Activated CD4-positive, alpha-beta T cell treated with anti-CD3 and anti-CD28 coated beads for 1 hour (primary cell): ENCODE data around the gene TMEM121.
A peak's percentile ranks its signal among the peaks of the same experiment; 100 is the strongest.

Source experiments
- DNase-seq: peaks from one replicate; pipeline ENCODE4 v3.0.0-alpha.2; 2020

TMEM121 gene

DNA sequence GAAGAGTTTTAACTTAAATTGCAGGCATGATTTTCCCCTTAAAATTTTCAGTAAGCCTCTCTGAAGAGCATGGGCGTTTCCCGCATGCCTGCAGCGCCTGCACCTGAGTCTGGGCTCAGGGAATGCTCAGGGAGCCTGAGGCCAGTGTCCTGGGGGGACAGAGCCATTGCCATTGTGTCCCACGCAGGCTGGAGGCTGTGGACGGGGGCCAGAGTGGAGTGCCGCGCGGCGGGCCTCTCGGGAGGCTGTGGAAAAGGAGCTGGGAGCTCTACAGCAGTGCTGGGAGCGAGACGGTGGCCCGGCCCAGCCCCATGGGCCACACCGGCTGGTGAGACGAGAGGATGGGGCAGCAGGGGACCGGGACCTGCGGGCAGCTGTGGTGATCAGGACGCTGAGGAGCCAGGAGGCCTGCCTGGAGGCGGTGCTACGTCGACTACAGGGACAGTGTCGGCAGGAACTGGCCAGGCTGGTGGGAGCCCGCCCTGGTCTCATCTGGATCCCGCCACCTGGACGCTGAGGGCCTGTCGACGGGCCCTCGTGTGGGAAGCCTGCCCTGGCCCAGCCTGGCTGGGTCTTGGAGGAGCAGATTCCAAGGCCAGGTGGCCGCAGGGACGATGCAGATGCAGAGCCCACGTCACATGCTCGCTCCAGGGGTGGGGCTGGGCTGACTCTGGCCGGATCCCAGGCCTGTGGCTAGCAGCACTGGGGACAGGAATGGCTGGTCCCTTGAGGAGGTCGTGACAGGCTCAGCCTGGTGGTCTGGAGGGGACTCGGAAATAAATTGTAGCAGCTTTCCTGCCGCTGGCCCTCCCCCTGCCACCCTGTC, 27.7 kb upstream of the TMEM121 start:
- DNase-seq, result no peak

DNA sequence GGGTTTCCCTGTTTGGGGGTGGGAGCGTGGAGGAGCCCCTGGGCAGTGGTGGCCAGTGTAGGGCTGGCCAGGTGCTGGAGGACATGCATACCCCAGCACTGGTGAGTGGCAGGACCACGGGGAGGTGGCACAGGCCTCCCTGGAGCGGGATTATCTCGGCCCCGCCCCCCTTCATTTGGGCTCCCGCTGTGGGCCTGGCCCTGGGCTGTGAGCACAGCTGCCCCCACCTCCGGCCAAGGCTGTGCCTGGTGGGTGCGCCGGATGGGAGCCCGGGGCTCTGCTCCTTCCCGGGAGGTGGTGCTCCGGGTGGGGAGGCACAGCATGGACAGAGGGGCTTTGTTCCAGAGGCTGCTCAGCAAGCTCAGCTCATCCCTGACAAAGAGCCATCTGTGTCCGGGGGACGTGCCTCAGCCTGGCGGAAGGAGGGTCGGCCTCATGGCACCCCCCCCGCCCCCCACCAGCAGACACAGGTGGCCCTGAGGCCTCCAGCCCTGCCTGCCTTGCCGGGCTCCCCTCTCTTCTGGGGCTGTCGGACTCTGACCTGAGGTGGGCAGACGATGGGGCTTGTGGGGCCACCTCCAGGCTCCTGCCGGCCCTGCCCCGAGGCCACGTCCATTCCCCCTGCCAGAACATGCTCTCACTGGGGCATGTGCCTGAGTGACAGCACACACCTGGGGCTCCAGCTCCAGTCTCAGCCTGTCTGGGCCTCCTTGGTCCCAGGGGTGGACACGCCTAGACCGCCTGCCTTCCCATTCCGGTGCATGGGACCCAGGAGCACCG, 26.9 kb upstream of the TMEM121 start:
- DNase-seq, result no peak

- no peak for DNase-seq
Measured at GRCh38 chr14:105500036-105500725, 26.2 kb upstream of the TMEM121 start.

- no peak for DNase-seq
Measured at GRCh38 chr14:105500726-105501101, 25.7 kb upstream of the TMEM121 start.

DNA sequence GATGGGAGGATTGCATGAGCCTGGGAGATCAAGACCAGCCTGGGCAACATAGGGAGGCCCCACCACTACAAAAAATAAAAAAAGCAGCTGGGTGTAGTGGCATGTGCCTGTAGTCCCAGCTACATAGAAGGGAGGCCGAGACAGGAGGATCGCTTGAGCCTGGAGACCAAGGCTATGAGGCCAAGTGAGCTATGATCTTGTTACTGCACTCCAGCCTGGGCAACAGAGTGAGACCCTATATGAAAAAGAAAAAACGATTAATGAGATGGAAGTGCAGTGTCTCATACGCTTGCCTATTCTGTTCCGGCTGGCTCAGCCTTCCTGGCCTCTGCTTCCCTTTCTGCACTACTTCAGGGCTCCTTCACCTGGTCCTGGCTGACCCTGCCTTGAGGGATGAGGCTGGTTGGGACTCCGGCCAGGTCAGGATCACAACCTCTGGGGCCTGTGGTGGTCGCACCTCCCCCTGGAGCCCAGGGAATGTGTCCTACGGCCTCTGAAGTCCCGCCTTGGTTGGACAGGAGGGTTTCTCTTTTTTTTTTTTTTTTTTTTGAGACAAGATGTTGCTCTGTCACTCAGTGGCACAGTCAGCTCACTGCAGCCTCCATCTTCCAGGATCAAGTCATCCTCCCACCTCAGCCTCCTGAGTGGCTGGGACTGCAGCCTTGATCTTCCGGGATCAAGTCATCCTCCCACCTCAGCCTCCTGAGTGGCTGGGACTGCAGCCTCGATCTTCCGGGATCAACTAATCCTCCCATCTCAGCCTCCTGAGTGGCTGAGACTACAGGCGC, 24.7 kb upstream of the TMEM121 start:
- no peak for DNase-seq

DNA sequence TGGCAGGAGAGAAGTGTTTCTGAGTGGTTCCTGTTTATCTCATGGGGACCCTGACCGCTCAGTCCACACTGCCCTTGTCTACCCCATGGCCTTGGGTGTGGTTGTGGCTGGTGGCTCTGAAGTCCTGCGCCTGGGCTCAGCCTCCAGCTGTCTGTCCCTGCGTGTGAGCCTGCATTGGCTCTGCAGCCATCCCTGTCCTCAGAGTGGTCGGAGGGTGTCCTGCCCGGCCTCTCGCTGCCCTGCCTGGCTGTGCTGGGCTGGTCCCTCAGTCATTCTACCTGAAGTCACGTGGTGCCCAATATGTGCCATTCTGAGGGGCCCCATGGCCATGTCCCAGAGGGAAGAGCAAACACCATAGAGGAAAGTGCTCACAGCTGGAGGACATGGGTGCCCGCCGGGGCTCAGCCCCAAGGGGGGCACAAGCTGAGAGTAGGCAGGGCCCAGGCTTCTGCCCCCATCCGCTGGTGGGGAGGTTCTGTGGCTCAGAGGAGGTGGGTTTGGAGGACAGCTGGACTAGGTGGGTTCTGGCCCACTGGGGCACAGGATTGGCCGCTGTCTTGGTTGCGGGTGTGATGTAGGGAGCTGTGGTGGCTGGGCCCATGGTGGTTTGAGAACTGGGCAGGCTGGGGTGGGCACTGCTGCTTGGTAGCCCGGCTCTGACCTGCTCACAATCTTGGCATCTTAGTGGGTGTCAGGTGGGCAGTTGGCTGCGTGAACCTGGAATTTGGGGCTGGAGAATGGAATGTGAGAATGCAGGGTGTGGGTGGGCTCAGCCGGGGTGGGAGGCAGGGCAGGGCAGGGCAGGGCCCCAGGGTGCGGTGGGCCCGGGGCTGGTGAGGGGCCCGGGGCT, 23.7 kb upstream of the TMEM121 start:
- no peak for DNase-seq

DNA sequence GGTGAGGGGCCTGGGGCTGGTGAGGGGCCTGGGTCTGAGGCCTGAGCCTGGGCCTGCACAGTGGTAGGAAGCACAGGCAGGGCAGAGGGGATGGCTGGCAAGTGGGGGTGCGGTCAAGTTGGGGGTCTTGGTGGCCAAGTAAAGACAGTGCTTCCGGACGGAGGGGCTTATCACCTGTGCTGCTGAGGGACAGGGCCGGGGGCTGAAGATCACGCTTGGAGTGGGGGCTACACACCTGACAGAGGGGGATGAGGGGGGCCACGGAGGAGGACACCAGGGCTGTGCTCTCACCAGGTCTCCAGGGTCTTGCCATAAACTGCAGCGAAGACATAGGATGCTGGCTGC, 23.1 kb upstream of the TMEM121 start:
- DNase-seq, result no peak

DNA sequence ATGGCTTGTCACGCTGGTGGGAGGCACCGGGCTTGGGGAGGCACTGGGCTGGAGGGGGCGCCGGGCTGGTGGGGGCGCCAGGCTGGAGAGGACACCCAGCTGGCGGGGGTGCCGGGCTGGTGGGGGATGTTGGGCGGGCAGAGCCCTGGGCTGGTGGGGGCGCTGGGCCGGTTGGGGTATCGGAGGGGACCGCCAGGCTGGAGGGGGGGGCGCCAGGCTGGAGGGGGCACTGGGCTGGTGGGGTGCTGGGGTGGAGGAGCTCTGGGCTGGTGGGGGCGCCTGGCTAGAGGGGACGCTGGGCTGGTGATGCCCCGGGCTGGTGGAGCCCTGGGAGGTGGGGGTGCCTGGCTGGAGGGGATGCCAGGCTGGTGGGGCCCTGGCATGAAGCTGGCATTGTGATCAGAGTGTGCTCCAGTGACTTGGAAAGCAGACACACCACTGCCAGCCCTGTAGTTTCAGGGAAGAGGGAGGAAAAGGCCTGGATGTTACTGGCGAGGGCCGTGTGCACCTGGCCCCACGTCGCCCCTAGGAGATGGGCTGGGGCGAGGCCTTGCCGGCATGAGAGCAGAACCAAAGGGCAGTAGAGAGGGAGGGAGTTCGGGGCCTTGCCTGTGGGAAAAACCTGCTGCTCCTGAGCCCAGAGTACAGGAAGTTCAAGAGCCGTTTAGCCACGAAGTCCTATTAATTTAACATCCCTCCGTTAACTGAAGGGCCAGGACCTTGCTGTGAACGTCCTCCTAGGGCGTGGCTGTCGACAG, 22.3 kb upstream of the TMEM121 start:
- DNase-seq, result no peak

DNA sequence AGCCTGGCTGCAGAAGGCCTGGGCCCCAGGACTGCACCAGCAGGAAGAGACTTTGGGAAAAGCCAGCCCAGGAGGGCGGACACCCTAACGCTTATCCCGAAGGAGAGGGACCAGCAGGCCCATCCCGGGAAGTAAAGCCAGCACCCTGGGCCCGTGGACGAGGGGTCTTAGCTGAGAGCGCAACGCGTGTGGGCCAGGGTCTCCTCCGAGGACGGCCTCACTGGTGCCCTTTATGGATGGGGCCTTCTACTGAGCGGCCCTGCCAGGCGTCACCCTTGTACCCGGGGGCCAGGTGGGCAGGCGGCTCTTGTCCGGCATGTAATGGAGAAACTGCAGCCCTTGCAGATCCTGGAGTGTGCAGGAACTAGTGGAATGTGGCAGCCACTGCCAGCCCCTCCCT, 21.3 kb upstream of the TMEM121 start:
- no peak for DNase-seq

- no peak for DNase-seq
Measured at GRCh38 chr14:105507247-105507646, 19.1 kb upstream of the TMEM121 start.

DNA sequence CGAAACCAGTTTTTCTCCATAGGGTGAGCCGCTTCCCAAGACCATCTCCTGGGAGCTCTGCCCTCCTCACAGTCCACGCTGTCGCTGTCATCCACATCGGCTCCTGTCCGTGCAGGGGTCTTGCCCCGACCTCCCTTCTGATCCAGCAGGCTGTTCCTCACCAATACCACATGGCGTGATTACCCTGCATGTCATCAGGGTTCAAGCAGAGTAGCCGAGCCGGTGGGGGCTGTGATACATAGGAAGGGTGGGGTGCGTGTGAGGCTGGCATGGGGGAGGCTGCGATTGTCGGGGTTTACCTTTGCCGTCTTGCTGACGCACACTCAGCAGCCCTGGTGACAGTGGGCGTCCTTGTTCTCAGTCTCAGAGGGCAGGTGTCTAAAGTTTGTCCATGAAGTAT, 18.3 kb upstream of the TMEM121 start:
- no peak for DNase-seq

- DNase-seq, result no peak
Measured at GRCh38 chr14:105508601-105509000, 17.8 kb upstream of the TMEM121 start.

GRCh38 chr14:105517096-105517495, 9.3 kb upstream of the TMEM121 start:
- no peak for DNase-seq

DNA sequence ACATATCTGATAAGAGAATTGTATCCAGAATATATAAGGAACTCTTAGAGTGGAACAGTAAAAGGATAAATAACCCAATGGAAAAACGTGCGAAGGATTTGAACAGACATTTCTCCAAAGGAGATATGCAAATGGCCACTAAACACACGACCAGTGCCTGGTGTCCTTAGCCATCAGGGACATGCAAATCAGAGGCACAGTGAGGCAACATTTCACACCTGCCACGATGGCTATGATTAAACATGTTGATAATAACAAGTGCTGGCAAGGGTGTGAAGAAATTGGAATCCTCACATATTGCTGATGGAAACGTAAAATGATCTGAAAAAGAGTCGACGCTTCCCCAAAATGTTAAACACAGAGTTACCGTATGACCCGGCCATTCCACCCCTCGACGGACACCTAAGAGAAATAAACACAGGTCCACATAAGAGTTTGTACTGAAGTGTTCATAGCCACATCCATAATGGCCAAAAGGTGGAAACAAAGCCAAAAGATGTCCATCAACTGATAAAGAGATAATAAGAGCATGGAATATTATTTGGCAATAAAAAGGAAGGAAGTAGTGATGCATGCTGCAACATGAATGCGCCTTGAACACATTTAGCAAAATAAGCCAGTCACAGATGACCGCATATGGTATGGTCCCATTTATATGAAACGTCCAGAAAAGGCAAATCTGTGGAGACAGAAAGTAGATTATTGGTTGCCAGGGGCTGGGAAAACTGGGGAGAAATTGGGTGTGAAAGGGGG, 6.3 kb upstream of the TMEM121 start:
- DNase-seq, result no peak

- DNase-seq, result no peak
Measured at GRCh38 chr14:105525326-105525725, 1.1 kb upstream of the TMEM121 start.

DNA sequence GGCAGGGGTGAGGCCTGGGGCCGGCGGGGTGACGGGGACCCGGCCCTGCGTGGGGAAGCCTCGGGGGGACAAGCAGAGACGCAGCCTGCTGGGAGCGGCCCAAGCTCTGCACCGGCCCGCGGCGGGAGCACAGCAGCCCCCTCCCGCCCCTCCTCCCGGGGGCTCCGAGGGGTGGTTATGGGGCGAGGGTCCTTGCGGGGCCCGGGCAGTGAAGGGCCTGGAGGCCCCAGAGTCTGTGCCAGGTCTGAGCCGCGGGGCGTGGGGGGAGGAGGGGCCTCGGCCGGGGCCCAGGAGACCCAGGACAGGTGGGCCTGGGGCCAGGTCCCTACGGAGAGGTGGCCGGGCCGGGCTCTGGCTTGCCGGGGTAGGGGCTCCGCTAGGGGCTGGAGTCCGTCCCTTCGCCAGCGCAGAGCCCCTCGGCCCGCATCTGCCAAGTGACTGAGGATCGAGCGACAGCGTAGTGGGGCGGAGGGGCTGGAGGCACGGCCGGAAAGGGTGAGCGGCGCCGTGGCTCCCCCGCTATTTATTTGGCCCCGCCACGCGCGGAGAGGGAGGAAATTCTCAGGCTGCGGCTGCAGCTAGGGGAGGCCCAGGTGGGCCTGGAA, 495 bp downstream of the TMEM121 start:
- no peak for DNase-seq

DNA sequence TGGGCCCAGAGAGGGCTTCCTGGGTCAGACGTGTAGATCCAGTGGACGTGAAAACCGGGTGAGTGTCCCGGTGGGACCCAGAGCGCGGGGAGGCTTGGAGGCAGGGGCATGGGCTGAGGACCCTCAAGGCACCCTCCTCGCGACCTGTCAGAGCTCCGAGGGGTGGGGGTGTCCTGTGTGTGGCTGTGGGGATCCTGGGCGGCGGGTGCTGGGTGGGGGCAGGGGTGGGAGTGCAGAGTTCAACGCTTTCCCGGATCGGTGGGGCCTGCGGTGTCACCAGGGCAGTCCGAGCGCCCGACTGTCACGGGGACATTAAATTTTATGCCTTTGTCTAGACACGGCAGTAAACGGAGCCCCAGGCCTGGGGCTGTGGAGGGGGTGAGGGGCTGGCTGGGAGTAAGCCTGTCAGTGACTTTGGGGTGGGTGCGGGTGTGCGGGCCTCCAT, 1.0 kb downstream of the TMEM121 start:
- no peak for DNase-seq

DNA sequence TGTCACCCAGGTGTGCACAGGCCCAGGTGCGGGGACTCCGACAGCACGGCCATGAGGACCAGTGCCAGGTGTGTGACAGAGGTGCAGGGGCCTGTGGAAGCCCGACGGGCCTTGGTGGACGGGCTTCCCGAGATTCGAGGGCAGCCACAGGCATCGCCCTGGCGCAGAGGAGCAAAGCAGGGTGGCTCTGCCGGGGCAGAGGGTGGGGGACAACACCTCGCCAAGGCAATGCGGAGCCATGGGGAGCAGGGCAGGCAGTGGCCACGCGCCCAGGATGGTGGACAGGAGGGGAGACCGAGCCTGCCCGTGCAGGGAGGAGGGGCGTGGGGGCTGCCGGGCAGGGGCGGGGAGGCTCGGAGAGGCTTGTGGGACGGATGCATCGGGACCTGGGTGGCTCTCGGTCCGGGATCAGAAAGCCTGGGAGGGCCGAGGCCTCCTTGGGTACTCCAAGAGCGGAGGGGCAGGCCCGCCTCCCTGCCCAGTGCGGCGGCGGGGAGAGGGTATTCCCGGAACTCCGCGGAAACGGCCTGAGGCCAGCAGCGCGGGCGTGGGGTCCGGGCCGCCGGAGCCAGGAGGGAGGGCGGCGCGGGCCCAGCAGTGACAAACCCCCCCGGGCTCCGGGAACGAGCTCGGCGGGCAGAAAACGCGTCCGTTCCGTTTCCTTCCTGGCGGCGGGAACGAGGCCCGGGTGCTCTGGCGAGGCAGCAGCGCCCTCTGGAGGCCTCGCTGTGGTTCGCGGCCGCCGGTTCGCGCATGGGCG, 1.6 kb downstream of the TMEM121 start:
- peak; percentile 69 for DNase-seq
